Central memory CD4-positive, alpha-beta T cell (primary cell): ENCODE results near the gene CBLL1.

Experiments used
- DNase-seq: peaks from one replicate; pipeline ENCODE4 v3.0.0; 2022

CBLL1 gene

GRCh38 chr7:107746006-107746405, 2.1 kb downstream of the CBLL1 start:
- DNase-seq, result no peak

GRCh38 chr7:107751113-107751512, 7.2 kb downstream of the CBLL1 start:
- DNase-seq, result no peak

- no peak for DNase-seq
Observed at GRCh38 chr7:107754642-107755041, 10.7 kb downstream of the CBLL1 start.

GRCh38 chr7:107758667-107759066, 14.7 kb downstream of the CBLL1 start:
- DNase-seq, result no peak

GRCh38 chr7:107767391-107767790, 23.4 kb downstream of the CBLL1 start:
- no peak for DNase-seq

GRCh38 chr7:107768263-107768662, 24.3 kb downstream of the CBLL1 start:
- no peak for DNase-seq

GRCh38 chr7:107773027-107773426, 29.1 kb downstream of the CBLL1 start:
- no peak for DNase-seq

GRCh38 chr7:107777702-107778101, 33.8 kb downstream of the CBLL1 start:
- no peak for DNase-seq

GRCh38 chr7:107778283-107778682, 34.3 kb downstream of the CBLL1 start:
- DNase-seq, result no peak

GRCh38 chr7:107779647-107780099, 35.7 kb downstream of the CBLL1 start:
- DNase-seq, result no peak

- no peak for DNase-seq
Observed at GRCh38 chr7:107782374-107782773, 38.4 kb downstream of the CBLL1 start.

GRCh38 chr7:107783648-107784047, 39.7 kb downstream of the CBLL1 start:
- DNase-seq, result no peak

GRCh38 chr7:107785170-107785569, 41.2 kb downstream of the CBLL1 start:
- DNase-seq, result no peak

GRCh38 chr7:107785926-107786325, 42.0 kb downstream of the CBLL1 start:
- DNase-seq, result no peak

- no peak for DNase-seq
Observed at GRCh38 chr7:107788216-107788615, 44.3 kb downstream of the CBLL1 start.

- DNase-seq, result no peak
Observed at GRCh38 chr7:107788662-107789061, 44.7 kb downstream of the CBLL1 start.

GRCh38 chr7:107789647-107790046, 45.7 kb downstream of the CBLL1 start:
- no peak for DNase-seq

- DNase-seq, result no peak
Observed at GRCh38 chr7:107792364-107792763, 48.4 kb downstream of the CBLL1 start.

GRCh38 chr7:107799647-107800264, 55.8 kb downstream of the CBLL1 start:
- no peak for DNase-seq

- DNase-seq, result no peak
Observed at GRCh38 chr7:107803009-107803610, 59.2 kb downstream of the CBLL1 start, which contains the start of gene SLC26A3. TSS of gene SLC26A3 (minus strand) at chr7:107803223. CDS start at chr7:107794509, 8,714 bp downstream.

- no peak for DNase-seq
Observed at GRCh38 chr7:107809179-107809578, 65.2 kb downstream of the CBLL1 start.

GRCh38 chr7:107810626-107811025, 66.7 kb downstream of the CBLL1 start:
- no peak for DNase-seq
